ENCODE data around the gene HOXB6. TPM values are rescaled to one million over a fixed set of nuclear protein-coding genes. Genes with fewer than 3 reads are reported as not detected.

The HOXB6 gene
- total RNA-seq, 1 experiment from 2014 or later = not detected

- no peak overlapping the region for H3K4me3 ChIP-seq (ENCODE audit: insufficient read depth, low read depth, low read length)
These were observed 14.1 kb downstream of the HOXB6 start for GRCh38 chr17:48590607-48591161.

GRCh38 chr17:48589831-48590606 lies 14.8 kb downstream of the HOXB6 start, which contains the start of gene HOXB3:
TSS of gene HOXB3 (minus strand) at chr17:48590241. CDS start at chr17:48552474, 37,767 bp downstream.
- no peak within 1 kb of the TSS for H3K4me3 ChIP-seq (ENCODE audit: insufficient read depth, low read depth, low read length)
- no peak for DNase-seq
- peaks cover 99% of the 10 kb centered on the region for H3K27me3 ChIP-seq (ENCODE audit: control insufficient read depth, insufficient read depth, low read length)

More at GRCh38 chr17:48590607-48591161, 14.1 kb downstream of the HOXB6 start:
- H3K36me3 ChIP-seq (replicated peaks; ENCODE audit: control insufficient read depth, insufficient read depth, low read length) = no peaks in the 10 kb centered on the region
- H3K27me3 ChIP-seq (ENCODE audit: control insufficient read depth, insufficient read depth, low read length) = peaks cover 99% of the 10 kb centered on the region
- DNase-seq = no peak

GRCh38 chr17:48589060-48589830 lies 15.5 kb downstream of the HOXB6 start:
- no peak for DNase-seq
- Histone ChIP-seq H3K27me3 (ENCODE audit: control insufficient read depth, insufficient read depth, low read length) (peaks cover 99% of the 10 kb centered on the region), H3K36me3 (replicated peaks; ENCODE audit: control insufficient read depth, insufficient read depth, low read length) (no peaks in the 10 kb centered on the region), H3K4me3 (ENCODE audit: insufficient read depth, low read depth, low read length) (no peak overlapping the region)

More at GRCh38 chr17:48589831-48590606, 14.8 kb downstream of the HOXB6 start, which contains the start of gene HOXB3:
- H3K36me3 ChIP-seq (replicated peaks; ENCODE audit: control insufficient read depth, insufficient read depth, low read length) = no peaks in the 10 kb centered on the region

GRCh38 chr17:48588528-48588927 lies 16.3 kb downstream of the HOXB6 start:
- no peaks in the 10 kb centered on the region for H3K36me3 ChIP-seq (replicated peaks; ENCODE audit: control insufficient read depth, insufficient read depth, low read length)
- peaks cover 100% of the 10 kb centered on the region for H3K27me3 ChIP-seq (ENCODE audit: control insufficient read depth, insufficient read depth, low read length)
- no peak for DNase-seq
- no peak overlapping the region for H3K4me3 ChIP-seq (ENCODE audit: insufficient read depth, low read depth, low read length)

GRCh38 chr17:48588074-48588415 lies 16.7 kb downstream of the HOXB6 start:
- no peaks in the 10 kb centered on the region for H3K36me3 ChIP-seq (replicated peaks; ENCODE audit: control insufficient read depth, insufficient read depth, low read length)
- peaks cover 100% of the 10 kb centered on the region for H3K27me3 ChIP-seq (ENCODE audit: control insufficient read depth, insufficient read depth, low read length)
- H3K4me3 ChIP-seq (ENCODE audit: insufficient read depth, low read depth, low read length) = no peak overlapping the region

GRCh38 chr17:48587276-48588073 lies 17.3 kb downstream of the HOXB6 start:
- H3K4me3 ChIP-seq (ENCODE audit: insufficient read depth, low read depth, low read length) = no peak overlapping the region
- H3K36me3 ChIP-seq (replicated peaks; ENCODE audit: control insufficient read depth, insufficient read depth, low read length) = no peaks in the 10 kb centered on the region
- no peak for DNase-seq
- peaks cover 100% of the 10 kb centered on the region for H3K27me3 ChIP-seq (ENCODE audit: control insufficient read depth, insufficient read depth, low read length)

More at GRCh38 chr17:48588074-48588415, 16.7 kb downstream of the HOXB6 start:
- DNase-seq = no peak

GRCh38 chr17:48586355-48587258 lies 18.2 kb downstream of the HOXB6 start:
- Histone ChIP-seq H3K36me3 (replicated peaks; ENCODE audit: control insufficient read depth, insufficient read depth, low read length) (no peaks in the 10 kb centered on the region), H3K27me3 (ENCODE audit: control insufficient read depth, insufficient read depth, low read length) (peaks cover 100% of the 10 kb centered on the region), H3K4me3 (ENCODE audit: insufficient read depth, low read depth, low read length) (no peak overlapping the region)
- peak; percentile 78 for DNase-seq

- H3K4me3 ChIP-seq (ENCODE audit: insufficient read depth, low read depth, low read length) = no peak overlapping the region
- H3K27me3 ChIP-seq (ENCODE audit: control insufficient read depth, insufficient read depth, low read length) = peaks cover 100% of the 10 kb centered on the region
- H3K36me3 ChIP-seq (replicated peaks; ENCODE audit: control insufficient read depth, insufficient read depth, low read length) = no peaks in the 10 kb centered on the region
- no peak for DNase-seq
These were observed 20.5 kb downstream of the HOXB6 start for GRCh38 chr17:48584223-48584741.

GRCh38 chr17:48583708-48584222 lies 21.0 kb downstream of the HOXB6 start:
- Histone ChIP-seq H3K36me3 (replicated peaks; ENCODE audit: control insufficient read depth, insufficient read depth, low read length) (no peaks in the 10 kb centered on the region), H3K4me3 (ENCODE audit: insufficient read depth, low read depth, low read length) (no peak overlapping the region), H3K27me3 (ENCODE audit: control insufficient read depth, insufficient read depth, low read length) (peaks cover 100% of the 10 kb centered on the region)
- no peak for DNase-seq

- Histone ChIP-seq H3K36me3 (replicated peaks; ENCODE audit: control insufficient read depth, insufficient read depth, low read length) (no peaks in the 10 kb centered on the region), H3K4me3 (ENCODE audit: insufficient read depth, low read depth, low read length) (no peak overlapping the region), H3K27me3 (ENCODE audit: control insufficient read depth, insufficient read depth, low read length) (peaks cover 99% of the 10 kb centered on the region)
- no peak for DNase-seq
These were observed 22.1 kb downstream of the HOXB6 start for GRCh38 chr17:48582750-48583069.

GRCh38 chr17:48579760-48580554 lies 24.8 kb downstream of the HOXB6 start:
- peaks cover 99% of the 10 kb centered on the region for H3K27me3 ChIP-seq (ENCODE audit: control insufficient read depth, insufficient read depth, low read length)
- no peak overlapping the region for H3K4me3 ChIP-seq (ENCODE audit: insufficient read depth, low read depth, low read length)
- no peaks in the 10 kb centered on the region for H3K36me3 ChIP-seq (replicated peaks; ENCODE audit: control insufficient read depth, insufficient read depth, low read length)
- no peak for DNase-seq

- Histone ChIP-seq H3K4me3 (ENCODE audit: insufficient read depth, low read depth, low read length) (no peak overlapping the region), H3K27me3 (ENCODE audit: control insufficient read depth, insufficient read depth, low read length) (peaks cover 99% of the 10 kb centered on the region), H3K36me3 (replicated peaks; ENCODE audit: control insufficient read depth, insufficient read depth, low read length) (no peaks in the 10 kb centered on the region)
- no peak for DNase-seq
These were observed 25.4 kb downstream of the HOXB6 start for GRCh38 chr17:48579471-48579759.

All from H7 (cell line).